Transverse colon (tissue), 4 donors: Measurements from ENCODE around the gene SMIM20.

ENCODE experiments used
- EP300 ChIP-seq: sonication (generic); formaldehyde crosslinking; IDR thresholded peaks from one replicate; pipeline ENCODE4 v1.6.1; 2017; ENCODE audit warnings: antibody characterized with exemption, low read depth
- POLR2A ChIP-seq: fragments of 450-650 bp; IDR thresholded peaks from one replicate; pipeline ENCODE4 v1.6.1; 2016; ENCODE audit warnings: antibody characterized with exemption, mild to moderate bottlenecking, moderate library complexity
- POLR2AphosphoS5 ChIP-seq, 3 donors: sonication (generic); formaldehyde crosslinking; IDR thresholded peaks; one replicate each; pipeline ENCODE4 v1.6.1; 2016; ENCODE audit warnings: antibody characterized with exemption in 3 of 3
- TF ChIP-seq, protein P1 (sequence below), 5 experiments: fragments of 200-600 bp in 3 of 5; fragments of 450-650 bp in 2 of 5; sonication (generic) in 3 of 5; IDR thresholded peaks; 1 replicate in 2 of 5; 2 replicates in 3 of 5; pipeline ENCODE4 v1.5.1; 2016 to 2017; ENCODE audit warnings: antibody characterized with exemption in 5 of 5, inconsistent platforms in 3 of 5, mild to moderate bottlenecking in 2 of 5, moderate library complexity in 1 of 5

DNA sequence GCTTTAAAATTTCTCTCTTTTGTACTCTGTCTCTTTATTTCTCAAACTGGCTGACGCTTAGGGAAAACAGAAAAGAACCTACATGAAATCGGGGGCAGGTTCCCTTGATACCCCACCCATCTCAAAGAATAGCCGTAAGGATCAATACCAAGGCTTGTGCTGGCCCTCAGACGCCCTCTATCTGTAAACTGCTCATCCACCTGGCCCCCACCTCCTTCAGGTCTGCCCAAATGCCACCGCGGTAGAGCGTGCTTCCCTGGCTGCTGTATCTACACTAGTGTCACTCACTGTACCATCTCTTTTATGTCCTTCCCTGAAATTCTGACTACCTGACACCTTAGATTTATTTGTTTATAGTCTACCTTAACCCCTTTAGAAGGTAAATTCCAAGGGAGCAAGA, 62.8 kb downstream of the SMIM20 start:
- TF ChIP-seq, protein P1, sequence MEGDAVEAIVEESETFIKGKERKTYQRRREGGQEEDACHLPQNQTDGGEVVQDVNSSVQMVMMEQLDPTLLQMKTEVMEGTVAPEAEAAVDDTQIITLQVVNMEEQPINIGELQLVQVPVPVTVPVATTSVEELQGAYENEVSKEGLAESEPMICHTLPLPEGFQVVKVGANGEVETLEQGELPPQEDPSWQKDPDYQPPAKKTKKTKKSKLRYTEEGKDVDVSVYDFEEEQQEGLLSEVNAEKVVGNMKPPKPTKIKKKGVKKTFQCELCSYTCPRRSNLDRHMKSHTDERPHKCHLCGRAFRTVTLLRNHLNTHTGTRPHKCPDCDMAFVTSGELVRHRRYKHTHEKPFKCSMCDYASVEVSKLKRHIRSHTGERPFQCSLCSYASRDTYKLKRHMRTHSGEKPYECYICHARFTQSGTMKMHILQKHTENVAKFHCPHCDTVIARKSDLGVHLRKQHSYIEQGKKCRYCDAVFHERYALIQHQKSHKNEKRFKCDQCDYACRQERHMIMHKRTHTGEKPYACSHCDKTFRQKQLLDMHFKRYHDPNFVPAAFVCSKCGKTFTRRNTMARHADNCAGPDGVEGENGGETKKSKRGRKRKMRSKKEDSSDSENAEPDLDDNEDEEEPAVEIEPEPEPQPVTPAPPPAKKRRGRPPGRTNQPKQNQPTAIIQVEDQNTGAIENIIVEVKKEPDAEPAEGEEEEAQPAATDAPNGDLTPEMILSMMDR (IDR thresholded peaks at IDR 0.05), result no peak
- TF ChIP-seq POLR2AphosphoS5 (IDR thresholded peaks at IDR 0.05), result no peak
- no peak for TF ChIP-seq EP300
- no peak for TF ChIP-seq POLR2A
